Measurements from ENCODE around the gene C19orf47.

- TF ChIP-seq CTCF (conservative IDR thresholded peaks at IDR 0.05; ENCODE audit: low read length) = no peak
- TF ChIP-seq EZH2phosphoT487 (IDR thresholded peaks at IDR 0.05; ENCODE audit: borderline replicate concordance) = no peak
These were observed 49.3 kb upstream of the C19orf47 start for GRCh38 chr19:40397568-40397906.

Measured in Loucy (cell line).